K562 (cell line): ENCODE results near the gene RHEX. TPM values are rescaled to one million over a fixed set of nuclear protein-coding genes. Genes with fewer than 3 reads are reported as not detected.
A peak's percentile ranks its signal among the peaks of the same experiment; 100 is the strongest.

Source experiments
- CBFB ChIP-seq: sonication (generic); formaldehyde crosslinking; IDR thresholded peaks from 2 replicates; pipeline ENCODE4 v1.4.0; 2020; ENCODE audit warnings: mild to moderate bottlenecking, missing genetic modification reagents
- CEBPG ChIP-seq, 3 experiments: fragments of 200-800 bp in 1 of 3; sonication (Bioruptor generic) in 1 of 3; sonication (generic) in 1 of 3; formaldehyde crosslinking in 1 of 3; IDR thresholded peaks in 2 of 3; conservative IDR thresholded peaks in 1 of 3; 2 replicates each; pipeline versions ENCODE4 v1.6.1 to v1.8.0; 2016 to 2022; ENCODE audit warnings: missing compliant biosample characterization in 2 of 3, missing genetic modification characterization in 2 of 3, mild to moderate bottlenecking in 1 of 3, missing genetic modification reagents in 1 of 3
- ELF2 ChIP-seq: fragments of 250-450 bp; sonication (Bioruptor Pico); IDR thresholded peaks from 2 replicates; pipeline ENCODE4 v1.5.0; 2021; ENCODE audit warnings: mild to moderate bottlenecking
- ELF4 ChIP-seq: fragments of 450-650 bp; formaldehyde crosslinking; IDR thresholded peaks from 2 replicates; pipeline ENCODE4 v1.4.0; 2022; ENCODE audit warnings: missing genetic modification characterization
- HDAC1 ChIP-seq, 2 experiments: fragments of 450-650 bp; IDR thresholded peaks; 2 replicates each; pipeline ENCODE4 v1.6.1; 2016 to 2017; ENCODE audit warnings: inconsistent platforms in 1 of 2, mild to moderate bottlenecking in 1 of 2, moderate library complexity in 1 of 2
- NCOA4 ChIP-seq: fragments of 450-650 bp; IDR thresholded peaks from 2 replicates; pipeline ENCODE4 v1.6.1; 2018; ENCODE audit warnings: mild to moderate bottlenecking; ENCODE audit not compliant: partially characterized antibody
- PHF20 ChIP-seq: fragments of 450-650 bp; IDR thresholded peaks from 2 replicates; pipeline ENCODE4 v1.6.1; 2018; ENCODE audit not compliant: partially characterized antibody
- SUPT5H ChIP-seq: fragments of 450-650 bp; IDR thresholded peaks from 2 replicates; pipeline ENCODE4 v1.6.1; 2016
- ZNF79 ChIP-seq: fragments of 250-450 bp; sonication (Bioruptor Pico); IDR thresholded peaks from 2 replicates; pipeline ENCODE4 v1.4.0; 2020; ENCODE audit warnings: low read depth, mild to moderate bottlenecking, moderate library complexity
- polyA plus RNA-seq, 8 experiments: library from polyadenylated mRNA; depleted of rRNA in 4 of 8; stranded (reverse) in 5 of 8; unstranded in 3 of 8; fragments of >200 nt; fragmentation: Nextera tagmentation in 2 of 8; fragmentation: Illumina TruSeq in 1 of 8; extraction: Ambion mirVana in 2 of 8; extraction: Trizol in 1 of 8; gene quantifications; 2 replicates each; pipeline versions ENCODE4 v1.2.1 to v1.2.3, GENCODE V29; 2011 to 2014; ENCODE audit warnings: inconsistent platforms in 1 of 8, missing spikeins in 1 of 8
- total RNA-seq, 7 experiments: library from RNA; depleted of rRNA in 6 of 7; stranded (reverse); fragments of >200 nt in 6 of 7; fragmentation: Illumina TruSeq in 2 of 7; extraction: Trizol in 2 of 7; gene quantifications; 2 replicates each; pipeline versions ENCODE4 v1.2.1 to v1.2.3, GENCODE V29; 2011 to 2021; ENCODE audit warnings: low replicate concordance in 1 of 7
- TF ChIP-seq, protein P1 (sequence below): sonication (generic); formaldehyde crosslinking; IDR thresholded peaks from 2 replicates; pipeline ENCODE4 v1.8.0; 2022; ENCODE audit warnings: mild to moderate bottlenecking, missing genetic modification reagents
- TF ChIP-seq, protein P2 (sequence below): fragments of 150-350 bp; conservative IDR thresholded peaks from 2 replicates; pipeline ENCODE4 v1.6.1; 2014; ENCODE audit warnings: low read length
- TF ChIP-seq, protein P3 (sequence below), 2 experiments: fragments of 450-650 bp in 1 of 2; sonication (generic) in 1 of 2; formaldehyde crosslinking in 1 of 2; IDR thresholded peaks; 2 replicates each; pipeline versions ENCODE4 v1.7.1 to v1.9.0; 2016 to 2022; ENCODE audit warnings: inconsistent platforms in 1 of 2, mild to moderate bottlenecking in 1 of 2, missing genetic modification reagents in 1 of 2

Gene RHEX
- total and polyA plus RNA-seq, 9 of the 15 experiments (the other 6 are each of a cell fraction or from before 2014, with no cell fraction given): not detected

DNA sequence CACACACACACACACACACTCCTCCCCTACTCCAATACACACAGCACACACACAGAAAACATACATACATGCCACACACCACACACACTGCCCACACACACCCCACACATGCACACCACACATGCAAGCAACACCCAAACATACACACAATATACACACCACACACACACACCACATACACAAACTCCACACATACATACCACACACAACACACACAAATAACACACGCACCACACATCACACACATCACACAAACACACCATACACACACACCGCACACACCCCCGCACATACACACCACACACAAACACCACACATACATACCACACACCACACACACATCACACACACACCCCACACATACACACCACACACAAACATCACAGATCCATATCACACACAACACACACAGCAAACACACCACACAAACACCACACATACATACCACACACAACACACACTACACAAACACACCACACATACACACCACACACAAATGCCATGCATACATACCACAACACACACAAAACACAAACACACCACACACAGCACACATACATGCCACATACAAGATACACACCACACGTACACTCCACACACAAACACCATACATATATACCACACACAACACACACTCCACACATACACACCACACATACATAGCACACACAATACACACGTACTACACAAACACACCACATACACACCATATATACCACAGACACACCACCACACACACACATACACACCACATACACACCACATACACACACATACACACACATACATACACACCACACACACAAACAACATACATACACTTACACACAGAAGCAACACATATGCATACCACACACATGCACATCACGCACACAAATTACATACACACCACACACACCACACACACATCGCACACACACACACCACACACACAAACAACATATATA lies 48.8 kb upstream of the RHEX start (continued):
- TF ChIP-seq SUPT5H (no peak), ZNF79 (CRISPR knock-in tag) (no peak), CEBPG (CRISPR knock-in tag; IDR thresholded peaks at IDR 0.05) (peak; percentile 39; the same call in 1 of the 2 replicates), CEBPG (tag; conservative IDR thresholded peaks at IDR 0.05 in 1 of 2, IDR thresholded peaks at IDR 0.05 in 1 of 2) (no peak), CBFB (CRISPR knock-in tag) (0 out of 2 replicates have a peak, but pooled peaks have one; percentile 42), PHF20 (peak; percentile 60), ELF4 (CRISPR knock-in tag) (no peak), NCOA4 (peak; percentile 14), HDAC1 (IDR thresholded peaks at IDR 0.05) (0 out of 4 replicates have a peak, but pooled peaks have one; percentile 43 to 47), ELF2 (no peak)
- TF ChIP-seq, protein P1, sequence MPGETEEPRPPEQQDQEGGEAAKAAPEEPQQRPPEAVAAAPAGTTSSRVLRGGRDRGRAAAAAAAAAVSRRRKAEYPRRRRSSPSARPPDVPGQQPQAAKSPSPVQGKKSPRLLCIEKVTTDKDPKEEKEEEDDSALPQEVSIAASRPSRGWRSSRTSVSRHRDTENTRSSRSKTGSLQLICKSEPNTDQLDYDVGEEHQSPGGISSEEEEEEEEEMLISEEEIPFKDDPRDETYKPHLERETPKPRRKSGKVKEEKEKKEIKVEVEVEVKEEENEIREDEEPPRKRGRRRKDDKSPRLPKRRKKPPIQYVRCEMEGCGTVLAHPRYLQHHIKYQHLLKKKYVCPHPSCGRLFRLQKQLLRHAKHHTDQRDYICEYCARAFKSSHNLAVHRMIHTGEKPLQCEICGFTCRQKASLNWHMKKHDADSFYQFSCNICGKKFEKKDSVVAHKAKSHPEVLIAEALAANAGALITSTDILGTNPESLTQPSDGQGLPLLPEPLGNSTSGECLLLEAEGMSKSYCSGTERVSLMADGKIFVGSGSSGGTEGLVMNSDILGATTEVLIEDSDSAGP (CRISPR knock-in tag): 0 out of 2 replicates have a peak, but pooled peaks have one; percentile 20
- TF ChIP-seq, protein P2, sequence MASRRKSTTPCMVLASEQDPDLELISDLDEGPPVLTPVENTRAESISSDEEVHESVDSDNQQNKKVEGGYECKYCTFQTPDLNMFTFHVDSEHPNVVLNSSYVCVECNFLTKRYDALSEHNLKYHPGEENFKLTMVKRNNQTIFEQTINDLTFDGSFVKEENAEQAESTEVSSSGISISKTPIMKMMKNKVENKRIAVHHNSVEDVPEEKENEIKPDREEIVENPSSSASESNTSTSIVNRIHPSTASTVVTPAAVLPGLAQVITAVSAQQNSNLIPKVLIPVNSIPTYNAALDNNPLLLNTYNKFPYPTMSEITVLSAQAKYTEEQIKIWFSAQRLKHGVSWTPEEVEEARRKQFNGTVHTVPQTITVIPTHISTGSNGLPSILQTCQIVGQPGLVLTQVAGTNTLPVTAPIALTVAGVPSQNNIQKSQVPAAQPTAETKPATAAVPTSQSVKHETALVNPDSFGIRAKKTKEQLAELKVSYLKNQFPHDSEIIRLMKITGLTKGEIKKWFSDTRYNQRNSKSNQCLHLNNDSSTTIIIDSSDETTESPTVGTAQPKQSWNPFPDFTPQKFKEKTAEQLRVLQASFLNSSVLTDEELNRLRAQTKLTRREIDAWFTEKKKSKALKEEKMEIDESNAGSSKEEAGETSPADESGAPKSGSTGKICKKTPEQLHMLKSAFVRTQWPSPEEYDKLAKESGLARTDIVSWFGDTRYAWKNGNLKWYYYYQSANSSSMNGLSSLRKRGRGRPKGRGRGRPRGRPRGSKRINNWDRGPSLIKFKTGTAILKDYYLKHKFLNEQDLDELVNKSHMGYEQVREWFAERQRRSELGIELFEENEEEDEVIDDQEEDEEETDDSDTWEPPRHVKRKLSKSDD: no peak
- TF ChIP-seq, protein P3, sequence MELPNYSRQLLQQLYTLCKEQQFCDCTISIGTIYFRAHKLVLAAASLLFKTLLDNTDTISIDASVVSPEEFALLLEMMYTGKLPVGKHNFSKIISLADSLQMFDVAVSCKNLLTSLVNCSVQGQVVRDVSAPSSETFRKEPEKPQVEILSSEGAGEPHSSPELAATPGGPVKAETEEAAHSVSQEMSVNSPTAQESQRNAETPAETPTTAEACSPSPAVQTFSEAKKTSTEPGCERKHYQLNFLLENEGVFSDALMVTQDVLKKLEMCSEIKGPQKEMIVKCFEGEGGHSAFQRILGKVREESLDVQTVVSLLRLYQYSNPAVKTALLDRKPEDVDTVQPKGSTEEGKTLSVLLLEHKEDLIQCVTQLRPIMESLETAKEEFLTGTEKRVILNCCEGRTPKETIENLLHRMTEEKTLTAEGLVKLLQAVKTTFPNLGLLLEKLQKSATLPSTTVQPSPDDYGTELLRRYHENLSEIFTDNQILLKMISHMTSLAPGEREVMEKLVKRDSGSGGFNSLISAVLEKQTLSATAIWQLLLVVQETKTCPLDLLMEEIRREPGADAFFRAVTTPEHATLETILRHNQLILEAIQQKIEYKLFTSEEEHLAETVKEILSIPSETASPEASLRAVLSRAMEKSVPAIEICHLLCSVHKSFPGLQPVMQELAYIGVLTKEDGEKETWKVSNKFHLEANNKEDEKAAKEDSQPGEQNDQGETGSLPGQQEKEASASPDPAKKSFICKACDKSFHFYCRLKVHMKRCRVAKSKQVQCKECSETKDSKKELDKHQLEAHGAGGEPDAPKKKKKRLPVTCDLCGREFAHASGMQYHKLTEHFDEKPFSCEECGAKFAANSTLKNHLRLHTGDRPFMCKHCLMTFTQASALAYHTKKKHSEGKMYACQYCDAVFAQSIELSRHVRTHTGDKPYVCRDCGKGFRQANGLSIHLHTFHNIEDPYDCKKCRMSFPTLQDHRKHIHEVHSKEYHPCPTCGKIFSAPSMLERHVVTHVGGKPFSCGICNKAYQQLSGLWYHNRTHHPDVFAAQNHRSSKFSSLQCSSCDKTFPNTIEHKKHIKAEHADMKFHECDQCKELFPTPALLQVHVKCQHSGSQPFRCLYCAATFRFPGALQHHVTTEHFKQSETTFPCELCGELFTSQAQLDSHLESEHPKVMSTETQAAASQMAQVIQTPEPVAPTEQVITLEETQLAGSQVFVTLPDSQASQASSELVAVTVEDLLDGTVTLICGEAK (IDR thresholded peaks at IDR 0.05): no peak
- TF ChIP-seq, protein P3 (CRISPR knock-in tag; IDR thresholded peaks at IDR 0.05): 0 out of 2 replicates have a peak, but pooled peaks have one; percentile 7
